Nephron (organoid): Measurements from ENCODE around the gene EYA4.
"Not testable (repeated sequence)": the region's sequence is repeated elsewhere in the genome, so short reads cannot be mapped to it uniquely, and the experiment has no call there.

Source experiments
- H3K27ac Mint-ChIP-seq, 3 experiments: 2 replicates each; pipeline ENCODE4 v1.8.0; 2020; ENCODE audit warnings: mixed read lengths in 3 of 3, mild to moderate bottlenecking in 2 of 3, moderate library complexity in 1 of 3
- H3K27me3 Mint-ChIP-seq: 2 replicates; pipeline ENCODE4 v1.8.0; 2021; ENCODE audit warnings: low read depth, mild to moderate bottlenecking, moderate library complexity, mixed read lengths
- H3K36me3 Mint-ChIP-seq: 2 replicates; pipeline ENCODE4 v1.8.0; 2020; ENCODE audit warnings: low read depth, mixed read lengths
- H3K4me1 Mint-ChIP-seq: 2 replicates; pipeline ENCODE4 v1.8.0; 2020; ENCODE audit warnings: mixed read lengths
- H3K4me3 Mint-ChIP-seq, 3 experiments: 2 replicates each; pipeline ENCODE4 v1.8.0; 2020; ENCODE audit warnings: mild to moderate bottlenecking in 3 of 3, mixed read lengths in 3 of 3, moderate library complexity in 2 of 3
- H3K9me3 Mint-ChIP-seq: 2 replicates; pipeline ENCODE4 v1.8.0; 2020; ENCODE audit warnings: mixed read lengths
- TF ChIP-seq, protein P1 (sequence below), 3 experiments: fragments of 200-600 bp; sonication (generic); IDR thresholded peaks; one replicate each; pipeline ENCODE4 v1.5.0; 2021; ENCODE audit warnings: antibody characterized with exemption in 3 of 3; ENCODE audit not compliant: unreplicated experiment in 3 of 3

EYA4 gene

DNA sequence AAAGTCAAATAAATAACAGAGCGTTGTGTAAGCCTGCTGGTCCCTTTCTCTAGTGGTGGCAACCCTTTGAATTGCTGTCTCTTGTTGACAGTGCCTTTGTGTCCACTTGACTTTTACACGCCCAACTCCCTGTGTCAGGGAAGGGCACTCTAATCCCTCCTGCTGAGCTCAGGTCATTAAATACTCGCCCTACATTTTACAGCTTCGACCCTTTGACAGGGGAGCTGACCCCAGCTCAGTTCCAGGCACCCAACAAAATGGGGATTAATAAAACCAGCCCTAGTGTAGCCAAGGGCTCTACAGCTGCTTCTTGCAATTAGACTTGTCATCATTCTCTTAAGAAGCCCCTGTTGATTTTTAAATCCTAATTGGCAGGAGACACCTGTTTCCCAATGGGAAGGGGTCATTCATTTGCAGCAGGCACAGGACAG lies 308.2 kb downstream of the EYA4 start:
- Mint-ChIP-seq H3K4me3 (no peak overlapping the region), H3K36me3 (no peaks in the 10 kb centered on the region), H3K27me3 (no peaks in the 10 kb centered on the region), H3K9me3 (no peaks in the 10 kb centered on the region), H3K27ac (peak overlapping the region; percentile 53 to 82 (median 78)), H3K4me1 (peaks cover 65% of the 10 kb centered on the region)
- TF ChIP-seq, protein P1, sequence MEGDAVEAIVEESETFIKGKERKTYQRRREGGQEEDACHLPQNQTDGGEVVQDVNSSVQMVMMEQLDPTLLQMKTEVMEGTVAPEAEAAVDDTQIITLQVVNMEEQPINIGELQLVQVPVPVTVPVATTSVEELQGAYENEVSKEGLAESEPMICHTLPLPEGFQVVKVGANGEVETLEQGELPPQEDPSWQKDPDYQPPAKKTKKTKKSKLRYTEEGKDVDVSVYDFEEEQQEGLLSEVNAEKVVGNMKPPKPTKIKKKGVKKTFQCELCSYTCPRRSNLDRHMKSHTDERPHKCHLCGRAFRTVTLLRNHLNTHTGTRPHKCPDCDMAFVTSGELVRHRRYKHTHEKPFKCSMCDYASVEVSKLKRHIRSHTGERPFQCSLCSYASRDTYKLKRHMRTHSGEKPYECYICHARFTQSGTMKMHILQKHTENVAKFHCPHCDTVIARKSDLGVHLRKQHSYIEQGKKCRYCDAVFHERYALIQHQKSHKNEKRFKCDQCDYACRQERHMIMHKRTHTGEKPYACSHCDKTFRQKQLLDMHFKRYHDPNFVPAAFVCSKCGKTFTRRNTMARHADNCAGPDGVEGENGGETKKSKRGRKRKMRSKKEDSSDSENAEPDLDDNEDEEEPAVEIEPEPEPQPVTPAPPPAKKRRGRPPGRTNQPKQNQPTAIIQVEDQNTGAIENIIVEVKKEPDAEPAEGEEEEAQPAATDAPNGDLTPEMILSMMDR (IDR thresholded peaks at IDR 0.05; ENCODE audit: unreplicated experiment in 3 of 3) = no peak

DNA sequence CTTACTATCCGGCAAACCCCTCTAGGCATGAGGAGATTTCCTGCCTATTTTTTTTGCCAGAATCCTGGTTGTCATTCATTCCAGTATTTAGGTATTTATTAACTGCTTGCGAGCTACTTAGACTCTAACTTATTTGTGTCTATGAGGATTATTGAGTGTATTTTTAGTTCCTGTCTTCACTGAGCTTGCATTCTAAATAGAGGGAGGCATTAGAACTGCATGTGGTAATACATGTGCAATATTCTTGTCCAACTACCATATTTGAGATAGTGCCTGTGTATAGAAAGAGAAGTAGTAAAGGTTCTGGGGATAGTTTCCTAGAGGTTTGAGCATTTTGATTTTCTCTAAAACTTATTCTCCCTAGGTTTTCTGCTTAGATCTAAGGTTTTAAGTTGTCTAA lies 308.9 kb downstream of the EYA4 start:
- H3K36me3 Mint-ChIP-seq = no peaks in the 10 kb centered on the region
- no peaks in the 10 kb centered on the region for H3K9me3 Mint-ChIP-seq
- peak overlapping the region in 1 of 3 experiments; percentile 34 for H3K4me3 Mint-ChIP-seq
- H3K27me3 Mint-ChIP-seq = no peaks in the 10 kb centered on the region
- TF ChIP-seq, protein P1 (IDR thresholded peaks at IDR 0.05; ENCODE audit: unreplicated experiment in 3 of 3) = no peak
- peaks cover 60% of the 10 kb centered on the region for H3K4me1 Mint-ChIP-seq
- H3K27ac Mint-ChIP-seq = peak overlapping the region; percentile 53 to 82 (median 78)

DNA sequence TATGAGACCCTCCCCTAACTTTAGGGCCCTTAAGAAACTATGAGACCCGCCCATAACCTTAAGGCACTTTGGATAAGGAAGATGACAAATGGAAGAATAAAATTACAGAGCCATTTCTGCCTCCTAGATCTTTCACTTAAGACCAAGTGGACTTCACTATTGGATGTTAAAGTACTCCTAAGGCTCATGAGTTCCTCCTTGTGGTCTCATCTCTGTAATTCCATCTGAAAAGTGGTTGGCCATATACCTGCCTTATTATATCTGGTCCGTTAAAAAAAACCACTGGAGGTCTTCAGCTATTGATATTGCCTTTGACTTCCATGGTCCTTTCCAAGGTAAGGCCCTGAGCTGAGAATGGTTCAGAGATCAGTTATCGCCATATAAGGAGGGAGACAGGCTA lies 310.3 kb downstream of the EYA4 start:
- Mint-ChIP-seq H3K27me3 (no peaks in the 10 kb centered on the region), H3K4me3 (no peak overlapping the region), H3K36me3 (no peaks in the 10 kb centered on the region), H3K27ac (peak overlapping the region; percentile 80 to 92 (median 84)), H3K4me1 (peaks cover 58% of the 10 kb centered on the region), H3K9me3 (no peaks in the 10 kb centered on the region)
- TF ChIP-seq, protein P1 (IDR thresholded peaks at IDR 0.05; ENCODE audit: unreplicated experiment in 3 of 3) = no peak

DNA sequence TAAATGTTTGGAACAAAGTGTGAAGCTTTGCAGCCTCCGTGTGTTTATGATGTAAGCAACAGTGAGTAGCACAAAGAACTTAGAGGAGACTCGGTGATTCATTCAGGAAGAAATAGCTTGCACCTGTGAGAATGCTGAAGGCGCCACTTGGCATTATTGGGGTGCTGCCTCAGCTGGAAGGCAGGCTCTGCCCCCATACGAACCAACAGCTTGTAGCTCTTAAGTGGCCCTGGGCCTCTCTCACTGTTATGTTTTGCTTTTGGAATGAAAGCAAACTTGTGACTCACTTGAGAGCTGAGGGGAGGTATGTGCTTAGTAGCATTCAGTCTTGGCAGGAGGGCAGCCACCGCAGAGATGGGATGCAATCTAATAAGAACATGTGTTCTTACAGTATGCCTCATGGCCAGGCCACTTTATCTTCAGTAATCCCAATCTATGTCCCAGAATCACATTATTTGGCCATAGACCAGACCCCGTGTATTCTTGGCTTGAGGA lies 310.7 kb downstream of the EYA4 start:
- Mint-ChIP-seq H3K36me3 (no peaks in the 10 kb centered on the region), H3K9me3 (no peaks in the 10 kb centered on the region), H3K27me3 (no peaks in the 10 kb centered on the region), H3K27ac (peak overlapping the region; percentile 80 to 92 (median 84)), H3K4me1 (peaks cover 58% of the 10 kb centered on the region), H3K4me3 (peak overlapping the region in 1 of 3 experiments; percentile 1)
- TF ChIP-seq, protein P1 (IDR thresholded peaks at IDR 0.05; ENCODE audit: unreplicated experiment in 3 of 3) = no peak

DNA sequence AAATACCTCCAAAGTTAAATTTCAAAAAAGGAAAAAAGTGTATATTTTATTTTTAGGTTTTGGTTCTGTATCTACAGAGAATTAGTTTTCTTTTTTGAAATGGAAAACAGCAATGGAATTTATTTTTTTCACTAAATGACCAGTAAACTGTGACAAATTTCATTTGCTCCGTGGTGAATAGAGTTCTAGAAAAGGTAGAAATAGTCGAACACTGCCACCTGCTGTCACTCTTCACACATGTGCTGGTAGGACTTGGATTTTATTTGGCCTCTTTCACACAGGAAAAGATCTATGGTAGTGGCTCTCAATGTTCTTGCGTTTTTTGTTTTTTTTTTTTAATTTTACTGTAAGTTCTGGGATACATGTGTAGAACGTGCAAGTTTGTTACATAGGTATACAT lies 312.5 kb downstream of the EYA4 start:
- peaks cover 10% of the 10 kb centered on the region for H3K36me3 Mint-ChIP-seq
- peak overlapping the region; percentile 1 to 48 (median 27) for H3K27ac Mint-ChIP-seq
- H3K4me1 Mint-ChIP-seq = peaks cover 41% of the 10 kb centered on the region
- TF ChIP-seq, protein P1 (IDR thresholded peaks at IDR 0.05; ENCODE audit: unreplicated experiment in 3 of 3) = peak; percentile 63 to 79 (median 68)
- no peak overlapping the region for H3K4me3 Mint-ChIP-seq
- peaks cover 10% of the 10 kb centered on the region for H3K9me3 Mint-ChIP-seq
- no peaks in the 10 kb centered on the region for H3K27me3 Mint-ChIP-seq

DNA sequence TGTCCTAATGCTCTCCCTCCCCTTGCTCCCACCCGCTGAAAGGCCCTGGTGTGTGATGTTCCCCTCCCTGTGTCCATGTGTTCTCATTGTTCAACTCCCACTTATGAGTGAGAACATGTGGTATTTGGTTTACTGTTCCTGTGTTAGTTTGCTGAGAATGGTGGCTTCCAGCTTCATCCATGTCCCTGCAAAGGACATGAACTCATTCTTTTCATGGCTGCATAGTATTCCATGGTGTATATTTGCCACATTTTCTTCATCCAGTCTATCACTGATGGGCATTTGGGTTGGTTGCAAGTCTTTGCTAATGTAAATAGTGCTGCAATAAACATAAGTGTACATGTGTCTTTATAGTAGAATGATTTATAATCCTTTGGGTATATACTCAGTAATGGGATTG lies 313.0 kb downstream of the EYA4 start:
- H3K27me3 Mint-ChIP-seq, H3K4me3 Mint-ChIP-seq: not testable (repeated sequence)
- Mint-ChIP-seq H3K9me3 (peaks cover 13% of the 10 kb centered on the region), H3K36me3 (peaks cover 14% of the 10 kb centered on the region), H3K27ac (peak overlapping the region in 1 of 3 experiments; percentile 27), H3K4me1 (peaks cover 36% of the 10 kb centered on the region)
